CD8-positive, alpha-beta memory T cell (primary cell): ENCODE measurements around the gene CHGA. TPM values are rescaled to one million over a fixed set of nuclear protein-coding genes. Genes with fewer than 3 reads are reported as not detected.

Source experiments
- CTCF ChIA-PET: fragments of 350-600 bp; sonication (Branson Sonifier 250); formaldehyde crosslinking; loops from one replicate; lab custom pipeline; 2021; ENCODE audit warnings: antibody characterized with exemption; lab: Charles Lee
- POLR2A ChIA-PET: fragments of 350-600 bp; sonication (Branson Sonifier 250); formaldehyde crosslinking; loops from one replicate; lab custom pipeline; 2021; ENCODE audit warnings: antibody characterized with exemption; lab: Charles Lee
- DNase-seq, 5 donors: peaks; one replicate each; pipeline versions ENCODE4 v3.0.0 to v3.0.0-alpha.2; 2020 to 2022; ENCODE audit warnings: mixed read lengths in 1 of 5
- H3K27ac ChIP-seq: one replicate; pipeline ENCODE4 v1.7.0; 2013; ENCODE audit warnings: low read depth, mild to moderate bottlenecking, low read length, moderate library complexity
- H3K27me3 ChIP-seq: 2 replicates; pipeline ENCODE4 v1.7.0; 2013; ENCODE audit warnings: low read length, mild to moderate bottlenecking; ENCODE audit not compliant: insufficient read depth, poor library complexity, severe bottlenecking
- H3K36me3 ChIP-seq: 2 replicates; pipeline ENCODE4 v1.7.0; 2013; ENCODE audit warnings: mild to moderate bottlenecking, low read length, moderate library complexity; ENCODE audit not compliant: insufficient read depth
- H3K4me1 ChIP-seq: 2 replicates; pipeline ENCODE4 v1.7.0; 2013; ENCODE audit warnings: mild to moderate bottlenecking, low read length, moderate library complexity; ENCODE audit not compliant: insufficient read depth
- H3K4me3 ChIP-seq: 2 replicates; pipeline ENCODE4 v1.7.0; 2013; ENCODE audit warnings: mild to moderate bottlenecking, low read length
- H3K9me3 ChIP-seq: 2 replicates; pipeline ENCODE4 v1.7.0; 2013; ENCODE audit warnings: mild to moderate bottlenecking, low read length
- H3K27ac Mint-ChIP-seq, 8 donors: one replicate each; pipeline ENCODE4 v1.8.0; 2020 to 2021; ENCODE audit warnings: mixed read lengths in 8 of 8, mild to moderate bottlenecking in 6 of 8, inconsistent platforms in 3 of 8, moderate library complexity in 3 of 8
- H3K27me3 Mint-ChIP-seq, 2 donors: one replicate each; pipeline ENCODE4 v1.8.0; 2020 to 2021; ENCODE audit warnings: mixed read lengths in 2 of 2, mild to moderate bottlenecking in 1 of 2, moderate library complexity in 1 of 2
- H3K36me3 Mint-ChIP-seq, 3 donors: one replicate each; pipeline ENCODE4 v1.8.0; 2020 to 2021; ENCODE audit warnings: mixed read lengths in 3 of 3, inconsistent platforms in 1 of 3, mild to moderate bottlenecking in 1 of 3
- H3K4me1 Mint-ChIP-seq, 3 donors: one replicate each; pipeline ENCODE4 v1.8.0; 2020 to 2021; ENCODE audit warnings: mixed read lengths in 3 of 3, inconsistent platforms in 1 of 3, mild to moderate bottlenecking in 1 of 3
- H3K4me3 Mint-ChIP-seq, 7 donors: one replicate each; pipeline ENCODE4 v1.8.0; 2020 to 2021; ENCODE audit warnings: mixed read lengths in 7 of 7, mild to moderate bottlenecking in 6 of 7, moderate library complexity in 4 of 7, inconsistent platforms in 2 of 7
- H3K9me3 Mint-ChIP-seq, 5 donors: one replicate each; pipeline ENCODE4 v1.8.0; 2020 to 2022; ENCODE audit warnings: mixed read lengths in 5 of 5, mild to moderate bottlenecking in 3 of 5, moderate library complexity in 2 of 5, inconsistent platforms in 1 of 5
- polyA plus RNA-seq: library from polyadenylated mRNA; unstranded; fragments of 300-500 nt; fragmentation: Illumina TruSeq; gene quantifications from one replicate; pipeline ENCODE4 v1.2.3, GENCODE V29; 2021
- total RNA-seq, 2 experiments: library from RNA; stranded (reverse); gene quantifications; one replicate each; pipeline ENCODE4 v1.2.3, GENCODE V29; 2021

The CHGA gene
- total and polyA plus RNA-seq, 3 experiments from 2014 or later: not detected

GRCh38 chr14:92927349-92928257 lies 4.7 kb downstream of the CHGA start:
- H3K4me1 ChIP-seq: no peaks in the 10 kb centered on the region
- Mint-ChIP-seq H3K4me3 (no peak overlapping the region), H3K4me1 (peaks cover 2 to 5% (median 5%) of the 10 kb centered on the region in 3 donors), H3K27ac (no peak overlapping the region), H3K27me3 (peaks cover 14 to 20% of the 10 kb centered on the region in 2 donors), H3K36me3 (peaks cover 0 to 4% (median 1%) of the 10 kb centered on the region in 3 donors), H3K9me3 (peaks cover 0 to 2% (median under 1%) of the 10 kb centered on the region in 5 donors)
- POLR2A ChIA-PET: no interaction called here
- H3K4me3 ChIP-seq: no peak overlapping the region
- no peak for DNase-seq
- no peaks in the 10 kb centered on the region for H3K27me3 ChIP-seq
- H3K27ac ChIP-seq: no peak overlapping the region
- CTCF ChIA-PET: no interaction called here
- no peaks in the 10 kb centered on the region for H3K9me3 ChIP-seq
- H3K36me3 ChIP-seq: no peaks in the 10 kb centered on the region

GRCh38 chr14:92928258-92928629 lies 5.3 kb downstream of the CHGA start:
- peaks cover 2 to 4% (median 4%) of the 10 kb centered on the region in 3 donors for H3K4me1 Mint-ChIP-seq
- POLR2A ChIA-PET: no interaction called here
- no peaks in the 10 kb centered on the region for H3K27me3 ChIP-seq

GRCh38 chr14:92928961-92929688 lies 6.2 kb downstream of the CHGA start:
- Histone ChIP-seq H3K27ac (no peak overlapping the region), H3K27me3 (no peaks in the 10 kb centered on the region), H3K4me3 (no peak overlapping the region), H3K9me3 (no peaks in the 10 kb centered on the region), H3K36me3 (no peaks in the 10 kb centered on the region), H3K4me1 (no peaks in the 10 kb centered on the region)
- Mint-ChIP-seq H3K36me3 (peaks cover 0 to 4% (median 1%) of the 10 kb centered on the region in 3 donors), H3K9me3 (peaks cover 0 to 2% (median 0%) of the 10 kb centered on the region in 5 donors), H3K4me3 (no peak overlapping the region), H3K27me3 (peaks cover 11 to 15% of the 10 kb centered on the region in 2 donors), H3K4me1 (peaks cover 2 to 4% (median 4%) of the 10 kb centered on the region in 3 donors), H3K27ac (no peak overlapping the region)
- no peak for DNase-seq
- CTCF ChIA-PET: interaction anchor here (0.9 kb wide), 1 partner anchor 23 kb away, joined by 3 read pairs; no protein-coding TSS in a partner anchor
- POLR2A ChIA-PET: no interaction called here

More at GRCh38 chr14:92928258-92928629, 5.3 kb downstream of the CHGA start:
- Mint-ChIP-seq H3K36me3 (peaks cover 0 to 4% (median 1%) of the 10 kb centered on the region in 3 donors), H3K27me3 (peaks cover 13 to 18% of the 10 kb centered on the region in 2 donors), H3K4me3 (no peak overlapping the region), H3K27ac (no peak overlapping the region), H3K9me3 (peaks cover 0 to 2% (median 0%) of the 10 kb centered on the region in 5 donors)
- Histone ChIP-seq H3K4me1 (no peaks in the 10 kb centered on the region), H3K36me3 (no peaks in the 10 kb centered on the region), H3K4me3 (no peak overlapping the region), H3K9me3 (no peaks in the 10 kb centered on the region), H3K27ac (no peak overlapping the region)
- no peak for DNase-seq
- CTCF ChIA-PET: interaction anchor here (0.9 kb wide), 1 partner anchor 24 kb away, joined by 3 read pairs; no protein-coding TSS in a partner anchor

GRCh38 chr14:92929689-92930608 lies 7.0 kb downstream of the CHGA start:
- no peak overlapping the region for H3K4me3 Mint-ChIP-seq
- Histone ChIP-seq H3K27me3 (no peaks in the 10 kb centered on the region), H3K4me3 (no peak overlapping the region), H3K4me1 (no peaks in the 10 kb centered on the region), H3K9me3 (no peaks in the 10 kb centered on the region), H3K27ac (no peak overlapping the region), H3K36me3 (no peaks in the 10 kb centered on the region)
- H3K4me1 Mint-ChIP-seq: peaks cover 0 to 2% (median under 1%) of the 10 kb centered on the region in 3 donors
- H3K9me3 Mint-ChIP-seq: peaks cover 0 to under 1% (median 0%) of the 10 kb centered on the region in 5 donors
- peak overlapping the region in 1 of 8 donors; percentile 73 for H3K27ac Mint-ChIP-seq
- H3K27me3 Mint-ChIP-seq: peaks cover 8 to 10% of the 10 kb centered on the region in 2 donors
- no peak for DNase-seq
- CTCF ChIA-PET: no interaction called here
- H3K36me3 Mint-ChIP-seq: peaks cover 0 to under 1% (median 0%) of the 10 kb centered on the region in 3 donors
- POLR2A ChIA-PET: no interaction called here

- Mint-ChIP-seq H3K4me1 (peaks cover 0 to 2% (median 0%) of the 10 kb centered on the region in 3 donors), H3K36me3 (peaks cover 0 to 4% (median 0%) of the 10 kb centered on the region in 3 donors), H3K27ac (peak overlapping the region in 2 of 8 donors; percentile 24 to 81), H3K27me3 (peaks cover 0 to under 1% of the 10 kb centered on the region in 2 donors), H3K9me3 (no peaks in the 10 kb centered on the region), H3K4me3 (no peak overlapping the region)
- Histone ChIP-seq H3K36me3 (no peaks in the 10 kb centered on the region), H3K9me3 (no peaks in the 10 kb centered on the region), H3K27me3 (no peaks in the 10 kb centered on the region), H3K27ac (no peak overlapping the region), H3K4me1 (no peaks in the 10 kb centered on the region), H3K4me3 (no peak overlapping the region)
- ChIA-PET POLR2A (no interaction called here), CTCF (no interaction called here)
- DNase-seq: no peak
Observed at GRCh38 chr14:92930737-92931602, 8.0 kb downstream of the CHGA start.

GRCh38 chr14:92931681-92932447 lies 8.9 kb downstream of the CHGA start:
- no peak for DNase-seq
- H3K36me3 ChIP-seq: no peaks in the 10 kb centered on the region
- no peaks in the 10 kb centered on the region for H3K9me3 Mint-ChIP-seq
- peak overlapping the region in 1 of 8 donors; percentile 19 for H3K27ac Mint-ChIP-seq
- no peaks in the 10 kb centered on the region for H3K9me3 ChIP-seq
- H3K27me3 Mint-ChIP-seq: no peaks in the 10 kb centered on the region
- peaks cover 0 to 2% (median 0%) of the 10 kb centered on the region in 3 donors for H3K4me1 Mint-ChIP-seq
- peaks cover 0 to 8% (median 0%) of the 10 kb centered on the region in 3 donors for H3K36me3 Mint-ChIP-seq
- H3K4me3 ChIP-seq: no peak overlapping the region
- H3K27me3 ChIP-seq: no peaks in the 10 kb centered on the region
- ChIA-PET POLR2A (no interaction called here), CTCF (no interaction called here)
- H3K4me1 ChIP-seq: no peaks in the 10 kb centered on the region
- H3K27ac ChIP-seq: no peak overlapping the region
- H3K4me3 Mint-ChIP-seq: no peak overlapping the region
